ENCODE data around the gene ERH.

ERH gene

DNA sequence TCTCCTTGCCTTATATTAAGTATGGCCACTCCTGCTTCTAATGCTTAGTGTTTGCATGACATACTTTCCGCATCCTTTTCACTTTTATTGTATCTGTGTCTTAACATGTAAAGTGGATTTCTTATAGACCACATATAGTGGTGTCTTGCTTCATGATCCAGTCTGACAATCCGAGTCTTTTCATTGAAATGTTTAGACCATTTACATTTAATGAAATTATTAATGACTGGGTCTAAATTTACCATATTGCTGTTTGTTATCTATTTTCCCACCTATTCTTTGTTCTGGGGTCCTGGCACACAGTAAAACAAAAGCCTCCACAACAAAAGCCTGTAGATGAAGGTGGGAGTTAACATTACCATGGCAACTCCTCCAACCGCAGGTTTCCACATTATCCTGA, 22.9 kb downstream of the ERH start:
- DNase-seq (ENCODE audit: insufficient read length, low spot score) (no peak), FAIRE-seq (no peak)
- TF ChIP-seq, protein P1, sequence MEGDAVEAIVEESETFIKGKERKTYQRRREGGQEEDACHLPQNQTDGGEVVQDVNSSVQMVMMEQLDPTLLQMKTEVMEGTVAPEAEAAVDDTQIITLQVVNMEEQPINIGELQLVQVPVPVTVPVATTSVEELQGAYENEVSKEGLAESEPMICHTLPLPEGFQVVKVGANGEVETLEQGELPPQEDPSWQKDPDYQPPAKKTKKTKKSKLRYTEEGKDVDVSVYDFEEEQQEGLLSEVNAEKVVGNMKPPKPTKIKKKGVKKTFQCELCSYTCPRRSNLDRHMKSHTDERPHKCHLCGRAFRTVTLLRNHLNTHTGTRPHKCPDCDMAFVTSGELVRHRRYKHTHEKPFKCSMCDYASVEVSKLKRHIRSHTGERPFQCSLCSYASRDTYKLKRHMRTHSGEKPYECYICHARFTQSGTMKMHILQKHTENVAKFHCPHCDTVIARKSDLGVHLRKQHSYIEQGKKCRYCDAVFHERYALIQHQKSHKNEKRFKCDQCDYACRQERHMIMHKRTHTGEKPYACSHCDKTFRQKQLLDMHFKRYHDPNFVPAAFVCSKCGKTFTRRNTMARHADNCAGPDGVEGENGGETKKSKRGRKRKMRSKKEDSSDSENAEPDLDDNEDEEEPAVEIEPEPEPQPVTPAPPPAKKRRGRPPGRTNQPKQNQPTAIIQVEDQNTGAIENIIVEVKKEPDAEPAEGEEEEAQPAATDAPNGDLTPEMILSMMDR (IDR thresholded peaks at IDR 0.05; ENCODE audit: insufficient read depth, missing control alignments): no peak

DNA sequence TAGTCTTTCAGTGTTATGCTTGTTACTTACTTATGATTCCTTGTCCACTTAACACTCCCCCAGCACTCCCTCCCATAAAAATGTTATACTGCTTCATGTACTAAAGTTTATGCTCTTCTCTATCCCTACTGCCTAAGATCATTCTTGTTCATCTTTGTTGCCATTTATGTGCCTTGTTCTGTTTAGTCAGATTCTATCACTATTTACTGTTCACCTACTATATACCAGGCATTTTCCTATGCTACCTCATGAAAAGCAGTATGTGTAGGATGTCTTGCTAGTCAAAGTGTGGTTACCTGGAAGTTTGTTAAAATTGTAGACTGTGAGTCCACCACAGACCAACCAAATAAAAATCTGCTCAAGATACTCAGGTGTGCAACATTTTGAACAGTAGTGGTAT, 23.9 kb downstream of the ERH start:
- no peak for FAIRE-seq
- no peak for DNase-seq (ENCODE audit: insufficient read length, low spot score)
- TF ChIP-seq, protein P1 (IDR thresholded peaks at IDR 0.05; ENCODE audit: insufficient read depth, missing control alignments): no peak

DNA sequence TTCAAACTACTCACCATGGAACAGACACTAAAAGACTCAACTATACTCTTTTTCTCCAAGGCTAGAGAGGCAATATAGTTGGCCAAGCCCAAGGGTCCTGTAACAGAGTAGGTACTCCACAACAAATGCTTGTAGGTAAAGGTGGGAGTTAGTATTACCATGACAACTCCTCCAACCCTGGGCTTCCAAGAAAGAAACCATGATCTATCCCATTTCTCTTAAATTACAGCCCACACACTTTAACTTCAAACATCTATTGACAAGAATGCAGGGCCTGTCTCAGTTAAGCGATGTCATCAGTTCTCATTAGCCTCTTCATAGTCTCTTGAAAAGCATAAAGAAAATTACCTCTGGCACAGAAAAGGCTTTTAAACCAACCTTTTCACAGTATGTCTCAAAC, 25.0 kb downstream of the ERH start:
- FAIRE-seq (no peak), DNase-seq (ENCODE audit: insufficient read length, low spot score) (no peak)
- TF ChIP-seq, protein P1 (IDR thresholded peaks at IDR 0.05; ENCODE audit: insufficient read depth, missing control alignments): no peak

DNA sequence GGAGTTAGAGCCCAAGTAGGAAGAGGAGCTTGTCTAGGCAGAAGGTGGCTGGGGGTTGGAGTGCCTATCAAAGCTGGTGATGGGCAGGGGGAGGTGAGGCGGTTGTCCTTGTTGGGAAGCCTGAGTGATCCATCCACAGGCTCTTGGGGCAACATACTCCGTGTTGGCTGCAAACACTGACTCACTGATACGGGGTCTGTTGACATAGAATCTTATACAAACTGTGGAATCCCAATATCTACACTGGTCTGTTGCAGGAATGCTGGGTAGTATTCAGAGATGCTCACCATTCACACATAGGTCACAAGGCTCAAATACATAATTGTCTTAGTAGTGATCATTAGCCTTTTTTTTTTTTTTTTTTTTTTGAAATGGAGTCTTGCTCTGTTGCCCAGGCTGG, 26.0 kb downstream of the ERH start:
- TF ChIP-seq, protein P1 (IDR thresholded peaks at IDR 0.05; ENCODE audit: insufficient read depth, missing control alignments): no peak
- no peak for FAIRE-seq
- no peak for DNase-seq (ENCODE audit: insufficient read length, low spot score)

DNA sequence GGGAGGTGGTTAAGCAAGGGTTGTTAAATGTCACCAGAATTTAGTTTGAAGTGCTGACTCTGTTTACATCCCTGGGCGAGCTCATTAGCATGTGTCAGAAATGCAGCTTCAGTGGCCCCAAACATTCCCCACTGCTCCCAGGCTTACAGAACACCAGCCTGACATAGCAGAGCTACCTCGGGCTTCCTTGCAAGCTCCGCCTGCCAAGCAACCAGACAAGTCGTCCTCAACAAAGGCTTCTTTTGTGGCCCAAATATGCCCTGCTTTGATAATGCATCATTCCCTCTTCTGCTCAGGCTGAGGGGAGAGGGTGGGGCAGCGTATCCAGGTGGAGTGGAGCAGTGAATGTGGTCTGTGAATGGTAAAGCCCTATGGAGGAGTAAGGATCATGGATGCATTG, 28.0 kb downstream of the ERH start:
- FAIRE-seq: no peak
- TF ChIP-seq, protein P1 (IDR thresholded peaks at IDR 0.05; ENCODE audit: insufficient read depth, missing control alignments): no peak
- DNase-seq (ENCODE audit: insufficient read length, low spot score): no peak

DNA sequence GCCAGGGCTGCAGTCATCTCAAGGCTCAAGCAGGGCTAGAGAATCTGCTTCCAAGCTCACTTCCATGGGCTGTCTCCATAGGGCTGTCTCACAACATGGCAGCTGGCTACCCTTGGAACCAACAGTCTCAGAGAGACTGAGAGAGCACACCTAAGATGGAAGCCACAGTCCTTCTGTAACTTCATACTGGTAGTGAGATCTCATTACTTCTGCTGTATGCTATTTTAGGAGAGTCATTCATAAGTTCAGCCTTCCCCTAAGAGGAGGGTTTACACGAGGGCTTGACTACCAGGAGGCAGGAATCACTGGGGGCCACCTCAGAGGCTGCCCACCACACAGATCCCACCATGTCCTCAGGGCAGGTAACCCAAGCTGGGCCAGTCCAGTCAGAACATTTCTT, 29.7 kb downstream of the ERH start:
- DNase-seq (ENCODE audit: insufficient read length, low spot score) (no peak), FAIRE-seq (no peak)
- TF ChIP-seq, protein P1 (IDR thresholded peaks at IDR 0.05; ENCODE audit: insufficient read depth, missing control alignments): no peak

DNA sequence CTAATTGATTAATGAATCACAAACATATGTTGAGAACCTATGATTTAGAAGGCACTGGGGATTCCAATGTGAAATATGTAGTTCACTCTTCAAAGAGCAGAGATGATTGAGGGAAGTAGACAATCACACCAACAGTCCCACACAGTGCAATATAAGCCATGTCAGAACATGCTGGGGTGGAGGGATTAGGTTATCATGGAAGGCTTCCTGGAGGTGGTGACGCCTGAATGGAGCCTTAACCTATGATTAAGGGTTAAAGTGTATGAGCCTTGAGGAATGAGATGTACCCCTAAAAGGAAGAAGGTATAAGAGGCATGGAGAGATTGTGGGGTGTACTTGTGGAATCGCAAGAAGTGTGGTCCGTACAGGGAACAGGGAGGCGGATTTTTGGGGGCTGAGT, 31.3 kb downstream of the ERH start:
- FAIRE-seq: no peak
- TF ChIP-seq, protein P1 (IDR thresholded peaks at IDR 0.05; ENCODE audit: insufficient read depth, missing control alignments): no peak
- no peak for DNase-seq (ENCODE audit: insufficient read length, low spot score)

Measured in D721Med (cell line).